Measurements from ENCODE around the gene ARHGAP12.

GRCh38 chr10:31760674-31761081 is 168.0 kb downstream of the ARHGAP12 start:
- TF ChIP-seq CTCF (IDR thresholded peaks at IDR 0.05) (no peak), POLR2AphosphoS5 (IDR thresholded peaks at IDR 0.05) (no peak)

Data from prostate gland (tissue), 2 donors.